HepG2 (cell line): ENCODE results near the gene SMURF1.

Experiments used
- BATF2 ChIP-seq: sonication (generic); formaldehyde crosslinking; IDR thresholded peaks from 2 replicates; pipeline ENCODE4 v1.8.0; 2022; ENCODE audit warnings: mild to moderate bottlenecking, missing genetic modification reagents, moderate library complexity
- CREB1 ChIP-seq, 2 experiments: fragments of 450-650 bp in 1 of 2; IDR thresholded peaks; 2 replicates each; pipeline ENCODE4 v1.6.1; 2016 to 2017; ENCODE audit warnings: control low read depth in 1 of 2, mild to moderate bottlenecking in 1 of 2, missing compliant biosample characterization in 1 of 2, missing genetic modification characterization in 1 of 2
- CTCF ChIP-seq: sonication (generic); formaldehyde crosslinking; IDR thresholded peaks from 2 replicates; pipeline ENCODE4 v1.5.0; 2020; ENCODE audit warnings: mild to moderate bottlenecking, missing genetic modification reagents, moderate library complexity
- PBX3 ChIP-seq: sonication (generic); formaldehyde crosslinking; IDR thresholded peaks from 2 replicates; pipeline ENCODE4 v1.8.1; 2023; ENCODE audit warnings: missing genetic modification reagents, inconsistent platforms, borderline replicate concordance
- RAD21 ChIP-seq: fragments of 450-650 bp; formaldehyde crosslinking; IDR thresholded peaks from 2 replicates; pipeline ENCODE4 v1.5.0; 2020; ENCODE audit warnings: mild to moderate bottlenecking
- TOE1 ChIP-seq: sonication (generic); formaldehyde crosslinking; IDR thresholded peaks from 2 replicates; pipeline ENCODE4 v1.4.0; 2020; ENCODE audit warnings: mild to moderate bottlenecking, missing genetic modification reagents
- ZNF598 ChIP-seq: sonication (generic); formaldehyde crosslinking; IDR thresholded peaks from 2 replicates; pipeline ENCODE4 v1.5.1; 2020; ENCODE audit warnings: mild to moderate bottlenecking, missing genetic modification reagents, borderline replicate concordance
- ZNF770 ChIP-seq: sonication (generic); formaldehyde crosslinking; IDR thresholded peaks from 2 replicates; pipeline ENCODE4 v1.5.0; 2020; ENCODE audit warnings: mild to moderate bottlenecking, missing genetic modification reagents

- TF ChIP-seq BATF2 (CRISPR knock-in tag) (no peak), RAD21 (CRISPR knock-in tag) (no peak), CREB1 (IDR thresholded peaks at IDR 0.05) (no peak), CREB1 (CRISPR knock-in tag; IDR thresholded peaks at IDR 0.05) (no peak), TOE1 (CRISPR knock-in tag) (no peak), PBX3 (CRISPR knock-in tag) (no peak), ZNF770 (CRISPR knock-in tag) (no peak; the same call in 1 of the 2 replicates), CTCF (CRISPR knock-in tag) (no peak), ZNF598 (no peak)
Observed at GRCh38 chr7:99170065-99170729, 26.3 kb upstream of the SMURF1 start.
